Measurements from ENCODE around the gene BRF1. TPM values are rescaled to one million over a fixed set of nuclear protein-coding genes. Genes with fewer than 3 reads are reported as not detected.
A peak's percentile ranks its signal among the peaks of the same experiment; 100 is the strongest.
"Not testable (repeated sequence)": the region's sequence is repeated elsewhere in the genome, so short reads cannot be mapped to it uniquely, and the experiment has no call there.

BRF1 gene
- total and polyA plus RNA-seq, 2 donors = 14.7 to 29.8 TPM

- no peaks in the 10 kb centered on the region for H3K9me3 ChIP-seq (ENCODE audit: control insufficient read depth in 2 of 2, insufficient read depth in 1 of 2, low read length in 1 of 2)
- H3K27me3 ChIP-seq (ENCODE audit: control insufficient read depth in 2 of 2, insufficient read depth in 1 of 2, low read length in 1 of 2) = peaks cover 0 to 2% of the 10 kb centered on the region in 2 donors
- H3K27ac ChIP-seq (ENCODE audit: low read depth in 1 of 2, low read length in 1 of 2) = no peak overlapping the region
- no peaks in the 10 kb centered on the region for H3K36me3 ChIP-seq (ENCODE audit: control insufficient read depth in 2 of 2, insufficient read depth in 2 of 2, low read length in 1 of 2)
- H3K4me1 ChIP-seq (ENCODE audit: control insufficient read depth in 2 of 2, insufficient read depth in 2 of 2, low read length in 2 of 2) = peaks cover 7 to 26% of the 10 kb centered on the region in 2 donors
- DNase-seq (ENCODE audit: low read depth in 6 of 9, low spot score in 9 of 9) = no peak
- no peak overlapping the region for H3K4me3 ChIP-seq (ENCODE audit: low read length in 2 of 2)
- WGBS = 96% methylated on average over 9 of the region's 9 CpGs
These were observed 3.8 kb upstream of the BRF1 start for GRCh38 chr14:105304565-105304964.

GRCh38 chr14:105303949-105304348, 3.1 kb upstream of the BRF1 start:
- 92% methylated on average over 6 of the region's 6 CpGs for WGBS
- Histone ChIP-seq H3K27me3 (ENCODE audit: control insufficient read depth in 2 of 2, insufficient read depth in 1 of 2, low read length in 1 of 2) (peaks cover 0 to 2% of the 10 kb centered on the region in 2 donors), H3K9me3 (ENCODE audit: control insufficient read depth in 2 of 2, insufficient read depth in 1 of 2, low read length in 1 of 2) (no peaks in the 10 kb centered on the region), H3K4me1 (ENCODE audit: control insufficient read depth in 2 of 2, insufficient read depth in 2 of 2, low read length in 2 of 2) (peaks cover 10 to 26% of the 10 kb centered on the region in 2 donors), H3K36me3 (ENCODE audit: control insufficient read depth in 2 of 2, insufficient read depth in 2 of 2, low read length in 1 of 2) (no peaks in the 10 kb centered on the region), H3K27ac (ENCODE audit: low read depth in 1 of 2, low read length in 1 of 2) (no peak overlapping the region), H3K4me3 (ENCODE audit: low read length in 2 of 2) (no peak overlapping the region)
- DNase-seq (ENCODE audit: low read depth in 6 of 9, low spot score in 9 of 9) = no peak

GRCh38 chr14:105301915-105302249, 1.1 kb upstream of the BRF1 start:
- H3K4me1 ChIP-seq (ENCODE audit: control insufficient read depth in 2 of 2, insufficient read depth in 2 of 2, low read length in 2 of 2) = peaks cover 10 to 26% of the 10 kb centered on the region in 2 donors
- WGBS = 87% methylated on average over 11 of the region's 11 CpGs
- not testable (repeated sequence) for DNase-seq (ENCODE audit: low read depth in 6 of 9, low spot score in 9 of 9); H3K27me3 ChIP-seq (ENCODE audit: control insufficient read depth in 2 of 2, insufficient read depth in 1 of 2, low read length in 1 of 2); H3K27ac ChIP-seq (ENCODE audit: low read depth in 1 of 2, low read length in 1 of 2); H3K9me3 ChIP-seq (ENCODE audit: control insufficient read depth in 2 of 2, insufficient read depth in 1 of 2, low read length in 1 of 2); H3K36me3 ChIP-seq (ENCODE audit: control insufficient read depth in 2 of 2, insufficient read depth in 2 of 2, low read length in 1 of 2); H3K4me3 ChIP-seq (ENCODE audit: low read length in 2 of 2)

GRCh38 chr14:105301103-105301914, 508 bp upstream of the BRF1 start:
- DNase-seq (ENCODE audit: low read depth in 6 of 9, low spot score in 9 of 9) = peak; percentile 86 to 98 (median 96)
- 5% methylated on average over 65 of the region's 65 CpGs for WGBS
- Histone ChIP-seq H3K4me3 (ENCODE audit: low read length in 2 of 2) (peak overlapping the region; percentile 70 to 92), H3K9me3 (ENCODE audit: control insufficient read depth in 2 of 2, insufficient read depth in 1 of 2, low read length in 1 of 2) (no peaks in the 10 kb centered on the region), H3K4me1 (ENCODE audit: control insufficient read depth in 2 of 2, insufficient read depth in 2 of 2, low read length in 2 of 2) (peaks cover 10 to 26% of the 10 kb centered on the region in 2 donors), H3K27me3 (ENCODE audit: control insufficient read depth in 2 of 2, insufficient read depth in 1 of 2, low read length in 1 of 2) (peaks cover 0 to 2% of the 10 kb centered on the region in 2 donors), H3K27ac (ENCODE audit: low read depth in 1 of 2, low read length in 1 of 2) (peak overlapping the region; percentile 97 to 100), H3K36me3 (ENCODE audit: control insufficient read depth in 2 of 2, insufficient read depth in 2 of 2, low read length in 1 of 2) (no peaks in the 10 kb centered on the region)

- WGBS = 12% methylated on average over 54 of the region's 54 CpGs
- H3K9me3 ChIP-seq (ENCODE audit: control insufficient read depth in 2 of 2, insufficient read depth in 1 of 2, low read length in 1 of 2) = no peaks in the 10 kb centered on the region
- DNase-seq (ENCODE audit: low read depth in 6 of 9, low spot score in 9 of 9) = peak in 1 of 9 donors; percentile 38
These were observed 903 bp downstream of the BRF1 start for GRCh38 chr14:105299654-105300541.

GRCh38 chr14:105297311-105297710, 3.5 kb downstream of the BRF1 start:
- not testable (repeated sequence) for DNase-seq (ENCODE audit: low read depth in 6 of 9, low spot score in 9 of 9); H3K36me3 ChIP-seq (ENCODE audit: control insufficient read depth in 2 of 2, insufficient read depth in 2 of 2, low read length in 1 of 2); H3K4me3 ChIP-seq (ENCODE audit: low read length in 2 of 2); H3K27me3 ChIP-seq (ENCODE audit: control insufficient read depth in 2 of 2, insufficient read depth in 1 of 2, low read length in 1 of 2); H3K27ac ChIP-seq (ENCODE audit: low read depth in 1 of 2, low read length in 1 of 2); H3K9me3 ChIP-seq (ENCODE audit: control insufficient read depth in 2 of 2, insufficient read depth in 1 of 2, low read length in 1 of 2)
- WGBS = 98% methylated on average over 11 of the region's 11 CpGs
- peaks cover 23 to 39% of the 10 kb centered on the region in 2 donors for H3K4me1 ChIP-seq (ENCODE audit: control insufficient read depth in 2 of 2, insufficient read depth in 2 of 2, low read length in 2 of 2)

More at GRCh38 chr14:105299654-105300541, 903 bp downstream of the BRF1 start:
- no peaks in the 10 kb centered on the region for H3K36me3 ChIP-seq (ENCODE audit: control insufficient read depth in 2 of 2, insufficient read depth in 2 of 2, low read length in 1 of 2)
- H3K4me3 ChIP-seq (ENCODE audit: low read length in 2 of 2) = peak overlapping the region; percentile 40 to 92
- H3K27me3 ChIP-seq (ENCODE audit: control insufficient read depth in 2 of 2, insufficient read depth in 1 of 2, low read length in 1 of 2) = peaks cover 0 to 2% of the 10 kb centered on the region in 2 donors
- peak overlapping the region in 1 of 2 donors; percentile 100 for H3K27ac ChIP-seq (ENCODE audit: low read depth in 1 of 2, low read length in 1 of 2)
- H3K4me1 ChIP-seq (ENCODE audit: control insufficient read depth in 2 of 2, insufficient read depth in 2 of 2, low read length in 2 of 2) = peaks cover 13 to 20% of the 10 kb centered on the region in 2 donors

GRCh38 chr14:105294142-105294597, 6.6 kb downstream of the BRF1 start:
- H3K4me1 ChIP-seq (ENCODE audit: control insufficient read depth in 2 of 2, insufficient read depth in 2 of 2, low read length in 2 of 2) = peaks cover 13 to 35% of the 10 kb centered on the region in 2 donors
- no peaks in the 10 kb centered on the region for H3K27me3 ChIP-seq (ENCODE audit: control insufficient read depth in 2 of 2, insufficient read depth in 1 of 2, low read length in 1 of 2)
- WGBS = 27% methylated on average over 15 of the region's 15 CpGs
- peak overlapping the region in 1 of 2 donors; percentile 43 for H3K27ac ChIP-seq (ENCODE audit: low read depth in 1 of 2, low read length in 1 of 2)
- H3K4me3 ChIP-seq (ENCODE audit: low read length in 2 of 2) = no peak overlapping the region
- H3K9me3 ChIP-seq (ENCODE audit: control insufficient read depth in 2 of 2, insufficient read depth in 1 of 2, low read length in 1 of 2) = peaks cover 0 to 4% of the 10 kb centered on the region in 2 donors
- H3K36me3 ChIP-seq (ENCODE audit: control insufficient read depth in 2 of 2, insufficient read depth in 2 of 2, low read length in 1 of 2) = no peaks in the 10 kb centered on the region
- peak in 3 of 9 donors; percentile 53 to 77 (median 53) for DNase-seq (ENCODE audit: low read depth in 6 of 9, low spot score in 9 of 9)

GRCh38 chr14:105292826-105293711, 7.7 kb downstream of the BRF1 start:
- no peak overlapping the region for H3K4me3 ChIP-seq (ENCODE audit: low read length in 2 of 2)
- 38% methylated on average over 26 of the region's 26 CpGs for WGBS

More at GRCh38 chr14:105292826-105293711, 7.7 kb downstream of the BRF1 start:
- Histone ChIP-seq H3K9me3 (ENCODE audit: control insufficient read depth in 2 of 2, insufficient read depth in 1 of 2, low read length in 1 of 2) (peaks cover 0 to 4% of the 10 kb centered on the region in 2 donors), H3K36me3 (ENCODE audit: control insufficient read depth in 2 of 2, insufficient read depth in 2 of 2, low read length in 1 of 2) (no peaks in the 10 kb centered on the region), H3K27ac (ENCODE audit: low read depth in 1 of 2, low read length in 1 of 2) (no peak overlapping the region), H3K27me3 (ENCODE audit: control insufficient read depth in 2 of 2, insufficient read depth in 1 of 2, low read length in 1 of 2) (no peaks in the 10 kb centered on the region), H3K4me1 (ENCODE audit: control insufficient read depth in 2 of 2, insufficient read depth in 2 of 2, low read length in 2 of 2) (peaks cover 13 to 35% of the 10 kb centered on the region in 2 donors)
- DNase-seq (ENCODE audit: low read depth in 6 of 9, low spot score in 9 of 9) = peak in 1 of 9 donors; percentile 14

Data from thymus (tissue), 11 donors.